RWPE1 (cell line): ENCODE measurements around the gene CATSPERZ.

Experiments
- CTCF ChIA-PET: fragments of 350-600 bp; sonication (Branson Sonifier 250); formaldehyde crosslinking; extraction: SDS; loops from one replicate; lab custom pipeline; 2021; lab: Yijun Ruan, JAX
- POLR2A ChIA-PET: fragments of 400-600 bp; formaldehyde crosslinking; extraction: SDS; loops from one replicate; lab custom pipeline; 2020; ENCODE audit warnings: antibody characterized with exemption; ENCODE audit not compliant: low non-redundant PET; lab: Yijun Ruan, JAX
- DNase-seq: peaks from one replicate; pipeline ENCODE4 v3.0.0; 2012; ENCODE audit warnings: low spot score
- H3K27ac ChIP-seq: fragments of 450-650 bp; 2 replicates; pipeline ENCODE4 v1.5.1; 2017
- CTCF ChIP-seq: fragments of 450-650 bp; conservative IDR thresholded peaks from 2 replicates; pipeline ENCODE4 v1.5.1; 2017; ENCODE audit warnings: low read depth, mild to moderate bottlenecking

Gene CATSPERZ

DNA sequence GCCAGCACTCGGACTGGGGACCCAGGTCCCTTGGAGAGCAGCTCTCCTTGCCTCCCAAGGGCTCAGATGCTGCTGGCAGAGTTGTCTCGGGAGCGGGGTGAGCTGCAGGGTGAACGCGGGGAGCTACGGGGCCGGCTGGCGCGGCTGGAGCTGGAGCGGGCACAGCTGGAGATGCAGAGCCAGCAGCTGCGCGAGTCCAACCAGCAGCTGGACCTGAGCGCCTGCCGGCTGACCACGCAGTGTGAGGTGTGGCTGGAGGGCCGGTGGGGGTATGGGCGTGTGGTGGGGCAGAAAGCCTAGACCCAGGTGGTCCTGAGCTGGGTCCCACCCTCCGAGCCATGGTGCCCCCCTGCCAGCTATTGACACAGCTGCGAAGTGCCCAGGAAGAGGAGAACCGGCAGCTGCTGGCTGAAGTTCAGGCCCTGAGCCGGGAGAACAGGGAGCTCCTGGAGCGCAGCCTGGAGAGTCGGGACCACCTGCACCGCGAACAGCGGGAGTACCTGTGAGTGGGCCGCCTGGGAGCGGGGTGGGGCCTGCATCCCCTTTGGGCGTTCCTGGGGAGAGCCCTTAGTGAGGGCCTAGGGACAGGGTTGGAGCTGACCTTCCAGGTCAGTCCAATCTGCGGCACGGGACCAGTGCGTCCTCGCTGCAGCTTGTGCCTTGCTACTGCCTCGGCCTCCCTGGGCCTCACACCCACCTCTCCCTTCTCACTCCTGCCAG lies 53.0 kb downstream of the CATSPERZ start:
- H3K27ac ChIP-seq, result peak overlapping the region; percentile 52
- ChIA-PET POLR2A (interaction anchor here (0.8 to 1.9 kb wide), 2 partner anchors 11 to 35 kb away, joined by 3 to 9 read pairs; partner anchors contain the start of genes PRDX5 and TRMT112), CTCF (interaction anchor here (0.7 to 4.9 kb wide), 6 partner anchors 9 to 193 kb away, joined by 3 to 34 read pairs (median 4); partner anchors contain the start of genes PRDX5 and TRMT112)
- TF ChIP-seq CTCF, result no peak
- no peak for DNase-seq

- DNase-seq, result no peak
- TF ChIP-seq CTCF, result no peak
- CTCF ChIA-PET, result interaction anchor here (0.5 to 4.9 kb wide), 12 partner anchors 8 to 1652 kb away, joined by 3 to 34 read pairs (median 6); partner anchors contain the start of genes PRDX5 and TRMT112
Observed at GRCh38 chr11:64353715-64354506, 53.8 kb downstream of the CATSPERZ start.

More at GRCh38 chr11:64353715-64354506, 53.8 kb downstream of the CATSPERZ start:
- POLR2A ChIA-PET, result interaction anchor here (1.9 kb wide), 1 partner anchor 36 kb away, joined by 9 read pairs; the partner anchor contains the start of genes PRDX5 and TRMT112
- H3K27ac ChIP-seq, result peak overlapping the region; percentile 52
